Measurements from ENCODE around the gene RRP15. TPM values are rescaled to one million over a fixed set of nuclear protein-coding genes. Genes with fewer than 3 reads are reported as not detected.

The RRP15 gene
- total RNA-seq, 2 donors from 2014 or later: 24.9 to 27.3 TPM

- Mint-ChIP-seq H3K27me3 (ENCODE audit: insufficient read depth) (peaks cover 39% of the 10 kb centered on the region), H3K4me3 (no peak within 1 kb of the TSS), H3K27ac (no peak within 1 kb of the TSS), H3K9me3 (no peaks in the 10 kb centered on the region), H3K4me1 (peaks cover 36% of the 10 kb centered on the region), H3K36me3 (ENCODE audit: low read depth) (no peaks in the 10 kb centered on the region)
- no peak for DNase-seq
- H3K27me3 ChIP-seq (ENCODE audit: control insufficient read depth, insufficient read depth, low read length, poor library complexity, severe bottlenecking): peaks cover 68% of the 10 kb centered on the region
- peak within 1 kb of the TSS; percentile 8 for H3K9ac ChIP-seq (ENCODE audit: extremely low read depth, low read length, poor library complexity, severe bottlenecking)
- H3K4me3 ChIP-seq (ENCODE audit: low read length): peak within 1 kb of the TSS; percentile 87
- peaks cover 5% of the 10 kb centered on the region for H3K36me3 ChIP-seq (ENCODE audit: control insufficient read depth, insufficient read depth, low read length)
- peaks cover 10% of the 10 kb centered on the region for H3K4me1 ChIP-seq (ENCODE audit: control insufficient read depth, insufficient read depth, low read length)
- H3K27ac ChIP-seq (ENCODE audit: low read depth, low read length): no peak within 1 kb of the TSS
- 21 to 47% methylated on average over 9 to 22 of the region's 22 CpGs for WGBS, 2 experiments (ENCODE audit: insufficient coverage in 1 of 2, insufficient read length in 1 of 2)
- peak; percentile 14 for TF ChIP-seq CTCF (conservative IDR thresholded peaks at IDR 0.05)
- peaks cover 8% of the 10 kb centered on the region for H3K9me3 ChIP-seq (ENCODE audit: control insufficient read depth, low read length)
Observed at GRCh38 chr1:218344814-218345672, 60.0 kb downstream of the RRP15 start, which contains the start of gene TGFB2. Gene TGFB2 (plus strand): TSS chr1:218345336. CDS start chr1:218346702, 1,366 bp downstream.

GRCh38 chr1:218345673-218346390, 60.7 kb downstream of the RRP15 start:
- Mint-ChIP-seq H3K4me3 (no peak overlapping the region), H3K27ac (no peak overlapping the region), H3K4me1 (peaks cover 32% of the 10 kb centered on the region), H3K9me3 (no peaks in the 10 kb centered on the region), H3K27me3 (ENCODE audit: insufficient read depth) (peaks cover 40% of the 10 kb centered on the region), H3K36me3 (ENCODE audit: low read depth) (no peaks in the 10 kb centered on the region)
- Histone ChIP-seq H3K27ac (ENCODE audit: low read depth, low read length) (no peak overlapping the region), H3K4me1 (ENCODE audit: control insufficient read depth, insufficient read depth, low read length) (peaks cover 5% of the 10 kb centered on the region), H3K27me3 (ENCODE audit: control insufficient read depth, insufficient read depth, low read length, poor library complexity, severe bottlenecking) (peaks cover 68% of the 10 kb centered on the region), H3K36me3 (ENCODE audit: control insufficient read depth, insufficient read depth, low read length) (peaks cover 5% of the 10 kb centered on the region), H3K4me3 (ENCODE audit: low read length) (peak overlapping the region; percentile 87), H3K9ac (ENCODE audit: extremely low read depth, low read length, poor library complexity, severe bottlenecking) (peak overlapping the region; percentile 8), H3K9me3 (ENCODE audit: control insufficient read depth, low read length) (peaks cover 8% of the 10 kb centered on the region)
- TF ChIP-seq CTCF (conservative IDR thresholded peaks at IDR 0.05): peak; percentile 25
- 1 to 2% methylated on average over 9 to 64 of the region's 64 CpGs for WGBS, 2 experiments (ENCODE audit: insufficient coverage in 1 of 2, insufficient read length in 1 of 2)
- peak; percentile 85 for DNase-seq

DNA sequence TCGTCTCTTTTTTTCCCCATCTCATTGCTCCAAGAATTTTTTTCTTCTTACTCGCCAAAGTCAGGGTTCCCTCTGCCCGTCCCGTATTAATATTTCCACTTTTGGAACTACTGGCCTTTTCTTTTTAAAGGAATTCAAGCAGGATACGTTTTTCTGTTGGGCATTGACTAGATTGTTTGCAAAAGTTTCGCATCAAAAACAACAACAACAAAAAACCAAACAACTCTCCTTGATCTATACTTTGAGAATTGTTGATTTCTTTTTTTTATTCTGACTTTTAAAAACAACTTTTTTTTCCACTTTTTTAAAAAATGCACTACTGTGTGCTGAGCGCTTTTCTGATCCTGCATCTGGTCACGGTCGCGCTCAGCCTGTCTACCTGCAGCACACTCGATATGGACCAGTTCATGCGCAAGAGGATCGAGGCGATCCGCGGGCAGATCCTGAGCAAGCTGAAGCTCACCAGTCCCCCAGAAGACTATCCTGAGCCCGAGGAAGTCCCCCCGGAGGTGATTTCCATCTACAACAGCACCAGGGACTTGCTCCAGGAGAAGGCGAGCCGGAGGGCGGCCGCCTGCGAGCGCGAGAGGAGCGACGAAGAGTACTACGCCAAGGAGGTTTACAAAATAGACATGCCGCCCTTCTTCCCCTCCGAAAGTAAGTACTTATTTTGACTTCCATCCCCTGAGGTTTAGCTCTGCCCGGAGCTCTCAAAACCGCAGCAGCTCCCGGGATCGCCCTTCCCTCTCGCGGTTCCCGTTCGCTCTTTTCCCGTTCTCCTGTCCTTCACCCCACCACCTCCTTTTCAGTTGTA, 61.5 kb downstream of the RRP15 start:
- peaks cover 5% of the 10 kb centered on the region for H3K36me3 ChIP-seq (ENCODE audit: control insufficient read depth, insufficient read depth, low read length)
- H3K27ac Mint-ChIP-seq: no peak overlapping the region
- H3K9ac ChIP-seq (ENCODE audit: extremely low read depth, low read length, poor library complexity, severe bottlenecking): peak overlapping the region; percentile 8
- peak; percentile 74 for DNase-seq
- peaks cover 68% of the 10 kb centered on the region for H3K27me3 ChIP-seq (ENCODE audit: control insufficient read depth, insufficient read depth, low read length, poor library complexity, severe bottlenecking)
- H3K4me1 Mint-ChIP-seq: peaks cover 25% of the 10 kb centered on the region
- H3K4me3 Mint-ChIP-seq: no peak overlapping the region
- peaks cover 8% of the 10 kb centered on the region for H3K9me3 ChIP-seq (ENCODE audit: control insufficient read depth, low read length)
- H3K36me3 Mint-ChIP-seq (ENCODE audit: low read depth): no peaks in the 10 kb centered on the region
- H3K27me3 Mint-ChIP-seq (ENCODE audit: insufficient read depth): peaks cover 40% of the 10 kb centered on the region
- H3K4me3 ChIP-seq (ENCODE audit: low read length): peak overlapping the region; percentile 87
- H3K4me1 ChIP-seq (ENCODE audit: control insufficient read depth, insufficient read depth, low read length): peaks cover 5% of the 10 kb centered on the region
- H3K9me3 Mint-ChIP-seq: no peaks in the 10 kb centered on the region
- WGBS, 2 experiments (ENCODE audit: insufficient coverage in 1 of 2, insufficient read length in 1 of 2): 0 to 1% methylated on average over 27 to 39 of the region's 39 CpGs
- no peak for TF ChIP-seq CTCF (conservative IDR thresholded peaks at IDR 0.05)
- H3K27ac ChIP-seq (ENCODE audit: low read depth, low read length): no peak overlapping the region
